Muscle layer of colon (tissue), 2 donors: ENCODE results near the gene PCDHGC3.
A peak's percentile ranks its signal among the peaks of the same experiment; 100 is the strongest.

Experiments used
- H3K27ac ChIP-seq: one replicate; pipeline ENCODE4 v1.7.0; 2013; ENCODE audit warnings: low read depth, mild to moderate bottlenecking, low read length, moderate library complexity
- H3K27me3 ChIP-seq, 2 donors: one replicate each; pipeline ENCODE4 v1.7.0; 2013; ENCODE audit warnings: low read length in 2 of 2, mild to moderate bottlenecking in 2 of 2; ENCODE audit not compliant: insufficient read depth in 2 of 2, control insufficient read depth in 1 of 2
- H3K36me3 ChIP-seq: one replicate; pipeline ENCODE4 v1.7.0; 2013; ENCODE audit warnings: mild to moderate bottlenecking, low read length; ENCODE audit not compliant: insufficient read depth
- H3K4me1 ChIP-seq: one replicate; pipeline ENCODE4 v1.7.0; 2013; ENCODE audit warnings: mild to moderate bottlenecking, low read length; ENCODE audit not compliant: insufficient read depth
- H3K4me3 ChIP-seq, 2 donors: one replicate each; pipeline ENCODE4 v1.7.0; 2013; ENCODE audit warnings: low read length in 2 of 2, low read depth in 1 of 2, mild to moderate bottlenecking in 1 of 2, moderate library complexity in 1 of 2
- H3K9ac ChIP-seq: one replicate; pipeline ENCODE4 v1.7.0; 2013; ENCODE audit warnings: low read length
- H3K9me3 ChIP-seq: one replicate; pipeline ENCODE4 v1.7.0; 2013; ENCODE audit warnings: mild to moderate bottlenecking, low read length
- donor health status: abdominal sarcoma.
- donor health status: Adenocarcinoma of cecum.

Gene PCDHGC3

DNA sequence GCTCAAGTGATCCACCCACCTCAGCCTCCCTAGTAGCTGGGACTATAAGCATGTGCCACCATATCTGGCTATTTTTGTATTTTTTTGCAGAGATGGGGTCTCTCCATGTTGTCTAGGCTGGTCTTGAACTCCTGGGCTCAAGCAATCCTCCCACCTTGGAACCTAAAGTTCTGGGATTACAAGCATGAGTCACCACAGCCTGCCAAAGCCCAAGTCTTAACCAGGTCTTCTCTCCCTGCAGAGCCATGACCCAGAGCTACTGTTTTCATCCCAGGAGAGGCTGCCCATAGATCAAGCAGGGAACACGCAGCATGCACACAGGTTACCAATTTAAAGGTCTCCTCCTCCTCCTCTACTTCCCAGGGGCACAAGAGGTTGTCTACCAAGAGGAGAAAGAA is 42.9 kb downstream of the PCDHGC3 start:
- H3K4me1 ChIP-seq, result peaks cover 31% of the 10 kb centered on the region

DNA sequence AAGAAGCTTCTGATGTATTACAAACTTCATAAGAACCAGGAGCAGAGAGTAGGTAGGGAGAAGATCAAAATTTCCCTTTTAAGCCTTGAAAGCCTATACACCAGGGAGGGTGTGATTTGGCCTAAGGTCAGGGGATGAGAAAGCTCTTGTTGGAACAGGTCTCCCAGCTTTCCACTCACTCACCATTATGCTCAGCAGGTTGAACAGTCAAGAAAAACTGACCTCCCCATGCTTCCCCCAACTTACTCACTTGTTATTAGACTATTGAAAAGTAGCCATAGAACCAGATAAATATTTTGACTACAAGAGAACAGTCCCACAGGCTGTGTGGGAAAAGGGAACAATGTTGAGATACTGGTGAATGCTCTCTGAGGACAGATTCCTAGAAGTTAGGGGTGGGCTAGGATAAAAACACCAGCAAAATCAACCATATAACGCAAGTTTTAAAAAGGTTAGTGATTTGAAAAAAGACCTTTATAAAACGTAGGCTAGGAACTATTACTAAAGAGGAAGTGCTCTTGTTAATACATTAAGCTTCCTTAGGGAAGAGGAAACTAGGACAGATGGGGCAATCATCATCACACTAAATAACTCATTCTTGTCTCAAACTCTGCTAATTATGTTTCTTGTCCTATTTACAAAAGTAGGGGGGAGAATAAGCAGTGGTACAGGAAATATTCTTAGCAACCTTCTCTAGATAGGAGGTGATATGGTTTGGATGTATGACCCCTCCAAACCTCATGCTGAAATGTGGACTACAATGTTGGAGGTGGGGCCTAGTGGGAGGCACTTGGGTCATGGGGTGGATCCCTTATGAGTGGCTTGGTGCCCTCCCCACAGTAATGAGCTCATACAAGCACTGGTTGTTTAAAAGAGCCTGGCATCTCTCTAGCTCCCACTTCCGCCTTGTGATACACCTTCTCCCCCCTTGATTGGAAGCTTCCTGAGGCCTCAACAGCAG is 44.1 kb downstream of the PCDHGC3 start:
- Histone ChIP-seq H3K27me3 (no peaks in the 10 kb centered on the region), H3K36me3 (peaks cover 16% of the 10 kb centered on the region), H3K9ac (no peak overlapping the region), H3K4me1 (peaks cover 34% of the 10 kb centered on the region), H3K4me3 (no peak overlapping the region), H3K27ac (no peak overlapping the region), H3K9me3 (no peaks in the 10 kb centered on the region)

More for the DNA sequence above, 42.9 kb downstream of the PCDHGC3 start:
- H3K4me3 ChIP-seq, result no peak overlapping the region
- no peaks in the 10 kb centered on the region for H3K27me3 ChIP-seq
- H3K36me3 ChIP-seq, result peaks cover 16% of the 10 kb centered on the region
- no peaks in the 10 kb centered on the region for H3K9me3 ChIP-seq
- H3K27ac ChIP-seq, result no peak overlapping the region
- no peak overlapping the region for H3K9ac ChIP-seq

GRCh38 chr5:141521244-141521781 is 45.5 kb downstream of the PCDHGC3 start:
- H3K27ac ChIP-seq, result peak overlapping the region; percentile 20
- peaks cover 12% of the 10 kb centered on the region for H3K36me3 ChIP-seq
- H3K9me3 ChIP-seq, result no peaks in the 10 kb centered on the region
- H3K4me3 ChIP-seq, result no peak overlapping the region
- no peaks in the 10 kb centered on the region for H3K27me3 ChIP-seq
- H3K9ac ChIP-seq, result no peak overlapping the region
- peaks cover 26% of the 10 kb centered on the region for H3K4me1 ChIP-seq

GRCh38 chr5:141522301-141522700 is 46.5 kb downstream of the PCDHGC3 start:
- Histone ChIP-seq H3K9me3 (no peaks in the 10 kb centered on the region), H3K4me3 (no peak overlapping the region), H3K27me3 (no peaks in the 10 kb centered on the region), H3K4me1 (peaks cover 26% of the 10 kb centered on the region), H3K27ac (no peak overlapping the region), H3K36me3 (peaks cover 5% of the 10 kb centered on the region), H3K9ac (no peak overlapping the region)

DNA sequence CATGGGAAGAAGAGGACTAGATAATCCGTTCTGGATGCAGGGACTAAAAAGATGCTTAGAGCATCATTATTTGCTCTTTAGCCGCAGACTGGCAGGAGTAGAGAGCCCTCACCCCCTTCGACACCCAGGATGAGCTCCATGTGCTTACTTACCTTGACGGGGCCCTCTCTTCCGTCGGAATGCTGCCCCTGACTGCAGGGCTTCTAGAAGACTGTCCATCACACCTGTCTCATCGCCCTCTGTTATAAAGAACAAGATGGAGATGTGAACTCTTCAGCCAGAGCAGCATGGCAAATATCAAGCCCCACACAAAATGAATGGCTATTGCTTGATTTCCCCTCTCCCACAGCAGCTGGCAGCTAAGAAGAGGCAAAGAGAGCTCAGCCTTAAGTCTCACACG is 48.2 kb downstream of the PCDHGC3 start:
- Histone ChIP-seq H3K36me3 (peaks cover 13% of the 10 kb centered on the region), H3K4me1 (peaks cover 27% of the 10 kb centered on the region), H3K4me3 (peak overlapping the region in 1 of 2 donors; percentile 20), H3K27me3 (no peaks in the 10 kb centered on the region), H3K27ac (no peak overlapping the region), H3K9me3 (no peaks in the 10 kb centered on the region), H3K9ac (no peak overlapping the region)

GRCh38 chr5:141524604-141525597 is 49.1 kb downstream of the PCDHGC3 start:
- Histone ChIP-seq H3K4me1 (peaks cover 34% of the 10 kb centered on the region), H3K9me3 (no peaks in the 10 kb centered on the region), H3K36me3 (peaks cover 10% of the 10 kb centered on the region), H3K27ac (peak overlapping the region; percentile 60), H3K9ac (no peak overlapping the region), H3K27me3 (no peaks in the 10 kb centered on the region), H3K4me3 (peak overlapping the region in 1 of 2 donors; percentile 20)

GRCh38 chr5:141525653-141526052 is 49.9 kb downstream of the PCDHGC3 start:
- peaks cover 34% of the 10 kb centered on the region for H3K4me1 ChIP-seq

DNA sequence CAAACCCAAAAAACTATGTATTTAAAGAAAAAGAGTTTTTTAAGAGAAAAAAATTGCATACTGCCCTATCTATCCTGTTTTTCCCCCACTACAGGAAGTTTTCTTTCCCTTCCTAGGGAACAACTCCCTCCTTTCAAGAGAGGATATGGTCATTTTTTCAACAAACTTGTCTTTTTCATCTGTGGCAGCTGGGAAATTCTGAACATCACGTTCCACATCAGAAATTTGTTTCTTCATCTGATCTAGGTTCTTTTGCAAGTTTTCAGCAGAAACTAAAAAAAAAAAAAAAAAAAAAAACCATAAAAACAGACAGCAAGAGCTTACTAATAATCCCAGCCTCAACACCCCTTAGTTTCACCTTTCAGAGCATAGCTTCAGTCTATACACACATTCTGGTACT is 51.7 kb downstream of the PCDHGC3 start:
- Histone ChIP-seq H3K27ac (no peak overlapping the region), H3K9me3 (no peaks in the 10 kb centered on the region), H3K4me3 (no peak overlapping the region), H3K36me3 (peaks cover 8% of the 10 kb centered on the region), H3K9ac (no peak overlapping the region), H3K4me1 (peaks cover 25% of the 10 kb centered on the region), H3K27me3 (no peaks in the 10 kb centered on the region)

More at GRCh38 chr5:141525653-141526052, 49.9 kb downstream of the PCDHGC3 start:
- Histone ChIP-seq H3K27ac (peak overlapping the region; percentile 60), H3K36me3 (peaks cover 8% of the 10 kb centered on the region), H3K9ac (no peak overlapping the region), H3K27me3 (no peaks in the 10 kb centered on the region), H3K4me3 (no peak overlapping the region), H3K9me3 (no peaks in the 10 kb centered on the region)
